ENCODE data around the gene SCN2B. TPM values are rescaled to one million over a fixed set of nuclear protein-coding genes. Genes with fewer than 3 reads are reported as not detected.

SCN2B gene
- total RNA-seq, 1 donor from 2014 or later, result under 0.01 TPM

DNA sequence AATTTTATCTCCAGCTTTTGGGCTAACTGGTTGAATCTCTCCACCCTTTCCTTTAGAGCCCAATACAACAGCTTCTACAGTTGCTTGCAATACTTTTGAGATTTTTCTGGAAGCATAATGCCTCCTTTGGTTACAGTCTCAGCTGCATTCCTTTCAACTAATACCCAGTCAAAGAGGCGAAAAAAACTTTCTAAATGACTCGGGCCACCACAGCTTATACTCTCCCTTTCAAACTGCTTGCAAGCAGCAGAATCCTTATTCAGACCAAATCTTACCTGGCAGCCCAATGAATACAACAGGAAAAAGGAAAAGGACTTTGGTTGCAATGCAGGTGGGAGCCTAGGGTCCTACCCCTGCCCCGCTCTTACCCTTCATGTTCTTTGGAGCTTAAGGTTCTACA, 32.6 kb upstream of the SCN2B start:
- TF ChIP-seq, protein P1, sequence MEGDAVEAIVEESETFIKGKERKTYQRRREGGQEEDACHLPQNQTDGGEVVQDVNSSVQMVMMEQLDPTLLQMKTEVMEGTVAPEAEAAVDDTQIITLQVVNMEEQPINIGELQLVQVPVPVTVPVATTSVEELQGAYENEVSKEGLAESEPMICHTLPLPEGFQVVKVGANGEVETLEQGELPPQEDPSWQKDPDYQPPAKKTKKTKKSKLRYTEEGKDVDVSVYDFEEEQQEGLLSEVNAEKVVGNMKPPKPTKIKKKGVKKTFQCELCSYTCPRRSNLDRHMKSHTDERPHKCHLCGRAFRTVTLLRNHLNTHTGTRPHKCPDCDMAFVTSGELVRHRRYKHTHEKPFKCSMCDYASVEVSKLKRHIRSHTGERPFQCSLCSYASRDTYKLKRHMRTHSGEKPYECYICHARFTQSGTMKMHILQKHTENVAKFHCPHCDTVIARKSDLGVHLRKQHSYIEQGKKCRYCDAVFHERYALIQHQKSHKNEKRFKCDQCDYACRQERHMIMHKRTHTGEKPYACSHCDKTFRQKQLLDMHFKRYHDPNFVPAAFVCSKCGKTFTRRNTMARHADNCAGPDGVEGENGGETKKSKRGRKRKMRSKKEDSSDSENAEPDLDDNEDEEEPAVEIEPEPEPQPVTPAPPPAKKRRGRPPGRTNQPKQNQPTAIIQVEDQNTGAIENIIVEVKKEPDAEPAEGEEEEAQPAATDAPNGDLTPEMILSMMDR (conservative IDR thresholded peaks at IDR 0.05; ENCODE audit: low read depth, low read length), result no peak
- DNase-seq (ENCODE audit: low read depth), result no peak
- no peak overlapping the region for H3K4me3 ChIP-seq (ENCODE audit: low read depth, low read length)

DNA sequence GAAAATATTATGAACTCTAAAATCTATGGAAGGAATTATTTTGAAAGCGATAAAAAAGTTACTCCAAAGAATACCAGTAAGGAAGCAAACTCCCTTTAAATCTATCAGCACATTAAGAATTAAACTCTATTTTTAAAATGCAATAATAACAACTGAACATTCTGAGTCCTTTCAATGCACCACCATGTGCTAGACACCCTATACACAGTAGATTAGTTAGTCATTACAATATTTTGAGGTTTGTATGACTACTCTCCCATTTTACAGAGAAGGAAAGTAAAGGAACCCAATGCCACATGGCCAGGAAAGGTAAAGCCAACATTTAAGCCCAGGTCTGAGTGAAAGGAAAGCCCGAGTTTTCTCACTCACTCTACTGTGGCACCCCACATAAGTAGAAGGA, 30.6 kb upstream of the SCN2B start:
- TF ChIP-seq, protein P1 (conservative IDR thresholded peaks at IDR 0.05; ENCODE audit: low read depth, low read length), result no peak
- no peak for DNase-seq (ENCODE audit: low read depth)
- no peak overlapping the region for H3K4me3 ChIP-seq (ENCODE audit: low read depth, low read length)

DNA sequence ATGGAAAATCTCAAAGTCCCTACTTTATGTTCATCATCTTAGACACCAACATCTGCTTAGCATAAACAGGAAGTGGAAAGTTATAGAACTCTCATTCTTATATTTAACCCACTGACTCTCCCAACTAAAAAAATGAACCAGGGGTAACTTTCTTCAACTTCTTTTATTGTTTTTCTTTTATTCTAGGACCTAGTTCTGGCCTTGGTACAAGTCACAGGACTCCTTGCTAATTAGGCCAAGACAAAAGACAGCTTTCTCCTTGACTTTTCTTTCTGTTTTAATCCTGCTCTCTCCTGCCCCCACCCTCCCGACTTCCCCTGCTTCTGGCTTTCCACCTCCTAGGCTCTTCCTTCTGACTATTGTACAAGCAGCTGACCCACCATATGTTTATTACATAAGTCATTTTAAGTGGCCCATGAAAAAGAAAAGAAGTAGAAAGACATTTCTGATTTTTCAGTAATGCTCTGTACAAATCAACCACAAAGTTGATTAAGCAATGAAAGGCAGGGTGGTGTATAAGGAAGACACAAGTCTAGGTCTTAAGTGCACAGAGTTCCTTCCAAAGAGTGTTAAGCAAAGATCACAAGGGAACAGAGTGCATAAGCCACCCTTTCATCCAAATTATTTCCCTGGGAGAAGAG, 30.1 kb upstream of the SCN2B start:
- H3K4me3 ChIP-seq (ENCODE audit: low read depth, low read length), result no peak overlapping the region
- no peak for DNase-seq (ENCODE audit: low read depth)
- TF ChIP-seq, protein P1 (conservative IDR thresholded peaks at IDR 0.05; ENCODE audit: low read depth, low read length), result no peak

DNA sequence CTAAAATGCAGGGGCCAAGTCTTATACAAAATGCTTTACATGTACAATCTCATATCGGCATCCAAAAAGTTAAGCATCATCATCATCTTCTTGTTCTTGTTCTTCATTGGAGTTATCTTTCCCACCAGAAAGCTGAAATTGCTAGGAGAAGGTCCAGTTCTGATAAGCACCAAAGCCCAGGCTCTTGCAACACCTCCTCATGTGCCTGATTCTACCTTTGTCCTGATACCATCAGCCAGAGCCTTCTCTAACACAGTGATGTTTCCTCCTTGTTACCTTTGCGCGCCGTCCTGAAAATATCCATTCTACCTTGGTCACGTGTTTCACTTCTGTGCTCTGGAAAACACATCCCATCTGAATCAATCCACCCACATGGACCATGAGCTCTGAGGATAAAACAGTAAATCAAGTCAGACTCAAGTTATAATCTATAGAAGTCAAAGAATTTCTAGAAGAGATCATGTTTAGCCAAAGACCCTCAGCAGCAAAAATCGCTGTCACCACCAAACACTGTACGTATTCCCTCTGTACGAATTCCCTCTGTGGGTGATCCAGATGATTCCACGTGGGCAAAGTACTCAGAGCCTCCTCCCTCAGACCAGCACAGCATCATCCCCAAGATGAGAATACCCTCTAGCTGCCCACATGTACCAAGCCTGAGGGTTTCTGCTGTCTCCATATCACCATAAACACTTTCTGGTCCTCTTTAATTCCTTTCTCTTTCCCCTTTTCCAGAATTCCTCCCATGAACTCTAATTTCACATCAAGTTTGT, 29.4 kb upstream of the SCN2B start:
- no peak overlapping the region for H3K4me3 ChIP-seq (ENCODE audit: low read depth, low read length)
- no peak for DNase-seq (ENCODE audit: low read depth)
- TF ChIP-seq, protein P1 (conservative IDR thresholded peaks at IDR 0.05; ENCODE audit: low read depth, low read length), result no peak

DNA sequence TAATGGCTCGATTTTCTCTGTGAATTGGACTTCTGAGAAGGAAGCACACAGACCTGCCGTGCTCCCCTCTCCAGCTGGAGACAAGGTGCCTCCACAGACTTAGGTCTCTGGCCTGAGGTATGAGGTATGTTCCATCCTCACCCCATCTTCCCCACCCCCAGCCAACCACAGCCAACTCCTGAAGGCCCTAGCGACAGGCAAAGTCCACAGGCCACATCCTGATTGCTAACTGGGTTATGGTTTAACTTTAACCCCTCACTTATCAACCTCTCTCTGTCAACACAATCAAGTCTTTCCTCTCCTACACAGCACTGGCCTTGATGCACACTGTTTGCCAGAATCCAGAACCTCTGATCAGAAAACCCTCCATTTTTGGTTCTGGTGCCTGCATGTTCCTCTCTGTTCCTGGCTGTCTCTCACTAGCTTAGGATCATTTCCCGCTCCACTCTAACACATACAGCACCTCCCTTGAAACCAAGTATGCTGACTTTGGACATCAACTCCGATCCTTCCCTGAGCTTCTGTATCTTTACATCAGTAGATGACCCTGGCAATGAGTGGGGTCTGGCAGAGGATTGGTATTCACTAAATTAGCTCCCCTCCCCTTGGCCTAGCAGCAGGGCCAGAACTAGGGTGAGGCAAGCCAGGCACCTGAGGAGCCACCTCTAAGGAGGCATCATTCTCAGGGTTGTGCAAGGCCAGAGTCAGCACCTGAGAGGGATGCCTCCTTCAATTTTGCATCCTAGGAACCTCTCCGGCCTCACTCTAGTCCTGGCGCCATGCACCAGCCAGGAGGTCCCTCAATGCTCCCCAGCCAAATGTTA, 26.4 kb upstream of the SCN2B start:
- DNase-seq (ENCODE audit: low read depth), result no peak
- TF ChIP-seq, protein P1 (conservative IDR thresholded peaks at IDR 0.05; ENCODE audit: low read depth, low read length), result no peak
- no peak overlapping the region for H3K4me3 ChIP-seq (ENCODE audit: low read depth, low read length)

DNA sequence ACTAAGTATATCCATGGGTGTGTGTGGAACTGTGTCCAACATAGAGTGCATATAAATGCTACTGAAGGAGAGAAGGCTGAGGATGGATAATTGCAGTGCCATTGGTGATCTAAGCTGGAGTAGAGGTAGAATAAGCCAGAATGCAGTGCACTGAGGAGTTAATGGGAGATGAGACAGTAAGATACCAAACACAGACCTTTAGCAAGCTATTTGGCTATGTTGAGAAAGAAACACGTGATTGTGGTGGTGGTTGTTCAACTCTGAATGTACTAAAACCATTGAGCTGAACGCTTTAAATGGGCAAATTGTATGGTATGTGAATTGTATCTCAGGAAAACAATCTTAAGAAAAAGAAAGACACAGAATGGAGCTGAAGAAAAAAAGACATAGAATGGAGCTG, 25.5 kb upstream of the SCN2B start:
- H3K4me3 ChIP-seq (ENCODE audit: low read depth, low read length), result no peak overlapping the region
- no peak for DNase-seq (ENCODE audit: low read depth)
- TF ChIP-seq, protein P1 (conservative IDR thresholded peaks at IDR 0.05; ENCODE audit: low read depth, low read length), result no peak
